ENCODE results near the gene KIAA0930.

The KIAA0930 gene

DNA sequence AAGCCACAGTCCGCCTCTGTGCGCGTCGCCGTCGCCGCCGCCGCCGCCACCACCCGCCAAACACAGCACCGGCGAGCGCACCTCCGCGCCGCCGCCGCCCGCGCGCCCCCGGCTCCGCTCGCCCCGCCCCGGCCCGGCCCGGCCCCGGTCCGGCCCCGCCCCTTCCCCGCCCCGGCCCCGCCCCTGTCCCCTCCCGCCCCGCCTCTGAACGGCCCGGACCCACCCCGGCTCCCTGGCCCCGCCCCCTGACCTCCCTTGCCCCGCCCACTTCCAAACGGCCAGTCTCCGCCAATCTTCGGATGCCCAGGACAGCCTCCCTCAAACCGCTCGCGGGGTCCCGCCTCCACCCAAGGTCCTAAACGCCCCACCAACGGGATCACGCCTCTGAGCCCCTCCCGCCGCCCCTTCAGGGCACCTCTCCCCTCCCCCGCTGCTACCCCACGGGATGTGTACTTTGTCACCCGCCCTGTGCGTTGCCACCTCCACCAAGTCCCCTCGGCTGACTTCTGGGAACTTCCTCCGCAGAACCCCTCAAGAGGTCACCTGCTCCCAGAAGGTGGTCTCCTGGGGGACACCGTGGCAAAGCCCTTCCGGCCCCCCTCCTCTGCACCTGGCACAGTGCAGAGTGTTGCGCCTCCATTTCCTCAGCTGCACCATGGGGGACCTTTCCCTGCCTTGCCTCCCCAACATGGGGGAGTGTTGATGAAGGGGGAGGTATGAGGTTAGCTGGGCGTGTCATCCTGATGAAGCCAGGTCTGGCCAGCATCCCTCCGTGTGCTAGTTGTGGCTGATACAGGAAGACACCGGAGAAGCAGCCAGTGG, at the start of gene KIAA0930:
TSS of gene KIAA0930 (minus strand) at position 85 of the 822 bp plus-strand sequence. CDS start 191 bp downstream, outside the sequence.
- H3K27ac ChIP-seq, result peak within 1 kb of the TSS; percentile 99
- POLR2A ChIA-PET (ENCODE audit: low non-redundant PET), result no interaction called here
- CTCF ChIA-PET, result no interaction called here
- no peak for TF ChIP-seq CTCF (conservative IDR thresholded peaks at IDR 0.05; ENCODE audit: low read depth)
- DNase-seq (ENCODE audit: low spot score), result peak; percentile 80

DNA sequence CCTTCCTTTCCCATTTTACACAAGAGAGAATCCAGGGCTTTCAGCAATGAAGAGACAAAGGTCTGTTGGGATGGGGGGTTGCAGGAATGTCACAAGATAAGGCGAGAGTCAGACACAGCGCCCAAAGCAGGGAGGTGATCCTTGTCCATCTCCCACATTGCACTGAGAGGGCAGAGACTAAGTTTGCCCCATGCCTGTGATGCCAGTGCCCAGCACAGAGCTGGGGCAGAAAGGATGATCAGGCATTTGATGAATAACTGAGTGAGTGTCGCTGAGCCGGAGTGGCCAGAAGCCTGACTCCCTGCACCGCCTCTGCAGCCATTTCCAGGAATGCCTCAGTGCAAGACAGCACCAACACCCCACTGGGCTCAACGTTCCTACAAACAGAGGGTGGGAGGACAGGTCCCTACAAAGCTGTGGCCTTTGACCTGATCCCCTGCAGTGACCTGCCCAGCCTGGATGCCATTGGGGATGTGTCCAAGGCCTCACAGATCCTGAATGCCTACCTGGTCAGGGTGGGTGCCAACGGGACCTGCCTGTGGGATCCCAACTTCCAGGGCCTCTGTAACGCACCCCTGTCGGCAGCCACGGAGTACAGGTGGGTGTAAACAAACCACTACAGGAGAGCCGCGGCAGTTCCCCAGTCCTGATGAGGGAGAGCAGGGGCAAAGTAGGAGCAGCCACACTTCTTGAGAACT, 46.3 kb upstream of the KIAA0930 start:
- ChIA-PET CTCF (no interaction called here), POLR2A (ENCODE audit: low non-redundant PET) (no interaction called here)
- no peak for DNase-seq (ENCODE audit: low spot score)
- no peak overlapping the region for H3K27ac ChIP-seq
- no peak for TF ChIP-seq CTCF (conservative IDR thresholded peaks at IDR 0.05; ENCODE audit: low read depth)

GRCh38 chr22:45285263-45286058, 44.8 kb upstream of the KIAA0930 start:
- CTCF ChIA-PET, result interaction anchor here (0.7 kb wide), 1 partner anchor 144 kb away, joined by 3 read pairs; no protein-coding TSS in a partner anchor
- no peak for TF ChIP-seq CTCF (conservative IDR thresholded peaks at IDR 0.05; ENCODE audit: low read depth)
- no peak overlapping the region for H3K27ac ChIP-seq
- POLR2A ChIA-PET (ENCODE audit: low non-redundant PET), result no interaction called here
- no peak for DNase-seq (ENCODE audit: low spot score)

GRCh38 chr22:45284705-45285262, 44.1 kb upstream of the KIAA0930 start, which contains the start of gene UPK3A:
Gene UPK3A, plus strand, starts transcription at chr22:45284949. Its CDS starts 65 bp downstream, at chr22:45285014.
- no peak within 1 kb of the TSS for H3K27ac ChIP-seq
- TF ChIP-seq CTCF (conservative IDR thresholded peaks at IDR 0.05; ENCODE audit: low read depth), result no peak
- peak; percentile 25 for DNase-seq (ENCODE audit: low spot score)
- POLR2A ChIA-PET (ENCODE audit: low non-redundant PET), result no interaction called here
- CTCF ChIA-PET, result interaction anchor here (0.7 kb wide), 1 partner anchor 145 kb away, joined by 3 read pairs; no protein-coding TSS in a partner anchor

- no peak for DNase-seq (ENCODE audit: low spot score)
- no peak for TF ChIP-seq CTCF (conservative IDR thresholded peaks at IDR 0.05; ENCODE audit: low read depth)
- ChIA-PET CTCF (no interaction called here), POLR2A (ENCODE audit: low non-redundant PET) (no interaction called here)
- no peak overlapping the region for H3K27ac ChIP-seq
Measured at GRCh38 chr22:45281010-45281409, 40.3 kb upstream of the KIAA0930 start.

GRCh38 chr22:45280587-45280980, 39.9 kb upstream of the KIAA0930 start:
- DNase-seq (ENCODE audit: low spot score), result no peak
- no peak for TF ChIP-seq CTCF (conservative IDR thresholded peaks at IDR 0.05; ENCODE audit: low read depth)
- ChIA-PET CTCF (no interaction called here), POLR2A (ENCODE audit: low non-redundant PET) (no interaction called here)
- H3K27ac ChIP-seq, result no peak overlapping the region

Measured in RWPE1 (cell line).